Psoas muscle (tissue), 8 donors: Measurements from ENCODE around the gene CDK14. TPM values are rescaled to one million over a fixed set of nuclear protein-coding genes. Genes with fewer than 3 reads are reported as not detected.

Source experiments
- ATAC-seq, 4 donors: fragments of 200-7000 bp; cut with Tn5 transposase; one replicate each; pipeline ENCODE4 v1.9.1; 2020; ENCODE audit warnings: moderate library complexity in 3 of 4, mild to moderate bottlenecking in 2 of 4
- DNase-seq, 2 donors: peaks; one replicate each; pipeline ENCODE4 v3.0.0-alpha.2; 2020
- H3K27ac ChIP-seq: fragments of 200-600 bp; one replicate; pipeline ENCODE4 v1.8.0; 2022
- H3K27me3 ChIP-seq, 3 donors: fragments of 200-600 bp in 1 of 3; one replicate each; pipeline versions ENCODE4 v1.6.1 to v1.8.0; 2013 to 2022; ENCODE audit warnings: low read length in 2 of 3, mild to moderate bottlenecking in 2 of 3, moderate library complexity in 1 of 3; ENCODE audit not compliant: insufficient read depth in 3 of 3
- H3K36me3 ChIP-seq, 2 donors: fragments of 200-600 bp in 1 of 2; one replicate each; pipeline versions ENCODE4 v1.6.1 to v1.8.0; 2013 to 2022; ENCODE audit warnings: low read depth in 1 of 2, mild to moderate bottlenecking in 1 of 2, moderate library complexity in 1 of 2; ENCODE audit not compliant: insufficient read depth in 1 of 2
- H3K4me1 ChIP-seq: fragments of 200-600 bp; one replicate; pipeline ENCODE4 v1.8.0; 2022
- H3K4me3 ChIP-seq: fragments of 200-600 bp; one replicate; pipeline ENCODE4 v1.8.0; 2022; ENCODE audit warnings: mild to moderate bottlenecking
- H3K9me3 ChIP-seq: fragments of 200-600 bp; one replicate; pipeline ENCODE4 v1.8.0; 2022
- CTCF ChIP-seq: fragments of 200-600 bp; IDR thresholded peaks from one replicate; pipeline ENCODE4 v1.8.0; 2022; ENCODE audit warnings: antibody characterized with exemption
- WGBS, 3 donors: extraction: QIAGEN DNeasy Blood & Tissue Kit; methylation state at CpG; one replicate each; pipeline versions ENCODE4 v1.1.6 to v1.1.7; 2013; 5-methylcytosine and 5-hydroxymethylcytosine counted together
- intact Hi-C, 2 donors: fragments of 100-400 bp; cut with DNase I; formaldehyde crosslinking; loops; one replicate each; pipeline versions ENCODE4 v1.11.0 to v1.14.2; 2022
- polyA plus RNA-seq, 3 donors: library from polyadenylated mRNA; stranded (reverse); fragments of 200-250 nt; gene quantifications; one replicate each; pipeline ENCODE4 v1.2.3, GENCODE V29; 2013
- total RNA-seq, 4 donors: library from RNA; stranded (reverse); fragmentation: NEBNext Ultra II Directional in 2 of 4; extraction: Animal tissue kit (Norgen Biotek cat#: 25700) in 2 of 4; gene quantifications; one replicate each; pipeline versions ENCODE4 v1.2.1 to v1.2.4, GENCODE V29; 2021 to 2023
- donor health status: healthy with polysubstance abuse.
- donor health status: DM: no; HTN: no; CAD: no; lungs with moderate emphysema.
- donor health status: Bipolar disorder and iron deficiency.
- donor health status: healthy.
- donor health status: DM: yes; HTN: yes; CAD: no.
- donor health status: DM: no; HTN: no; CAD: no.
- donor health status: DM: no; HTN: no; CAD: no.
- donor health status: DM: yes; HTN: yes; CAD: no.

The CDK14 gene
- total and polyA plus RNA-seq, 7 donors = 1.7 to 16.6 (median 10.6) TPM

- no peaks in the 10 kb centered on the region for H3K27me3 ChIP-seq
- ATAC-seq (peak; percentile 91 to 93 (median 92)), DNase-seq (no peak)
- no peak overlapping the region for H3K4me3 ChIP-seq
- H3K27ac ChIP-seq = peak overlapping the region; percentile 77
- no peak for TF ChIP-seq CTCF
- H3K36me3 ChIP-seq = no peaks in the 10 kb centered on the region
- 32 to 54% (median 36%) methylated on average over 6 of the region's 6 CpGs for WGBS, 3 donors
- no peaks in the 10 kb centered on the region for H3K9me3 ChIP-seq
- peaks cover 18% of the 10 kb centered on the region for H3K4me1 ChIP-seq
- intact Hi-C loops = loop anchor here in 1 of 2 donors (10.0 kb wide), 1 partner anchor 587 kb away; the partner anchor contains the start of gene GTPBP10
Observed at GRCh38 chr7:90931986-90932916, 336.1 kb downstream of the CDK14 start.

DNA sequence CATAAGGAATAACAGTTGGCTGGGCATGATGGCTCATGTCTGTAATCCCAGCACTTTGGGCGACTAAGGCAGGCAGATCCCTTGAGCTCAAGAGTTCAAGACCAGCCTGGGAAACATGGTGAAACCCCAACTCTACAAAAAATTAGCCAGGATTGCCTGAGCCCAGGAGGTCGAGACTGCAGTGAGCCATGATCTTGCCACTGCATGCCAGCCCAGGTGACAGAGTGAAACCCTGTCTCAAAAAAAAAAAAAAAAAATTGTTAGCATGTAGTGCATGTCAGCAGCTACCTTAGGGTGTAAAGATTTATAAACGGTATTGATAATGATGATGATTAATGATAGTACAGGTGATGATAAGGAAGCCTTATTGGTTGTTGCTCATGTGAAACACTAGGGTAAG, 336.9 kb downstream of the CDK14 start:
- Histone ChIP-seq H3K27me3 (no peaks in the 10 kb centered on the region), H3K36me3 (no peaks in the 10 kb centered on the region), H3K4me3 (no peak overlapping the region), H3K27ac (peak overlapping the region; percentile 77), H3K9me3 (no peaks in the 10 kb centered on the region), H3K4me1 (peaks cover 18% of the 10 kb centered on the region)
- WGBS, 3 donors = 63 to 76% (median 67%) methylated on average over 3 of the region's 3 CpGs
- DNase-seq (no peak), ATAC-seq (peak in 1 of 4 donors; percentile 17)
- TF ChIP-seq CTCF = no peak
- intact Hi-C loops = loop anchor here in 1 of 2 donors (10.0 kb wide), 1 partner anchor 588 kb away; the partner anchor contains the start of gene GTPBP10

GRCh38 chr7:90933984-90934383, 337.9 kb downstream of the CDK14 start:
- ATAC-seq (peak; percentile 79 to 91 (median 86)), DNase-seq (peak; percentile 27 to 75)
- no peak for TF ChIP-seq CTCF
- Histone ChIP-seq H3K9me3 (no peaks in the 10 kb centered on the region), H3K36me3 (no peaks in the 10 kb centered on the region), H3K27ac (peak overlapping the region; percentile 77), H3K4me3 (no peak overlapping the region), H3K27me3 (no peaks in the 10 kb centered on the region), H3K4me1 (peaks cover 18% of the 10 kb centered on the region)
- 28 to 36% (median 36%) methylated on average over 5 of the region's 5 CpGs for WGBS, 3 donors
- intact Hi-C loops = loop anchor here in 1 of 2 donors (10.0 kb wide), 1 partner anchor 589 kb away; the partner anchor contains the start of gene GTPBP10

DNA sequence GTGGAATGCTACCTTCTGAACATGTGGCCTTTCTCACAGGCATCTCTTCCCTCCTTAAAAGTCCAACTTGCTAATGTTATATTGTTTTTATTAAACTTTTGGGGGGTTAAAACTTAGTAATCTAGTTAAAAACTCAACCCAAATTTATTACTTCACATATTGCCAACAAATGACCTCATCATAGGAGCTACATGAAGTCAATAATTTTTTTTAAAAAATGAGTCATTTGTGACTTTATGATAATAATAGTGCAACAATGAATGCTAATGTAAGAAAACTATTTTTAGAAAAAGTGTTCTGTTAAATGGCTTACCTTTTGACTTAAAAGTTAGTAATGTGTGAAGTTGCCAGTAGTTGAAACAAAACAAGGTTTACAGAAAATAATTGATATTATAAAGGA, 342.2 kb downstream of the CDK14 start:
- Histone ChIP-seq H3K27ac (no peak overlapping the region), H3K4me3 (no peak overlapping the region), H3K4me1 (peaks cover 4% of the 10 kb centered on the region), H3K27me3 (no peaks in the 10 kb centered on the region), H3K9me3 (no peaks in the 10 kb centered on the region), H3K36me3 (no peaks in the 10 kb centered on the region)
- ATAC-seq (no peak), DNase-seq (no peak)
- no peak for TF ChIP-seq CTCF
- intact Hi-C loops = loop anchor here in 1 of 2 donors (10.0 kb wide), 1 partner anchor 594 kb away; the partner anchor contains the start of gene GTPBP10
